ENCODE results near the gene STXBP1. TPM values are rescaled to one million over a fixed set of nuclear protein-coding genes. Genes with fewer than 3 reads are reported as not detected.

STXBP1 gene
- total and polyA plus RNA-seq, 2 donors (not counting 3 experiments of a cell fraction or from before 2014, with no cell fraction given): 18.8 to 51.3 TPM

DNA sequence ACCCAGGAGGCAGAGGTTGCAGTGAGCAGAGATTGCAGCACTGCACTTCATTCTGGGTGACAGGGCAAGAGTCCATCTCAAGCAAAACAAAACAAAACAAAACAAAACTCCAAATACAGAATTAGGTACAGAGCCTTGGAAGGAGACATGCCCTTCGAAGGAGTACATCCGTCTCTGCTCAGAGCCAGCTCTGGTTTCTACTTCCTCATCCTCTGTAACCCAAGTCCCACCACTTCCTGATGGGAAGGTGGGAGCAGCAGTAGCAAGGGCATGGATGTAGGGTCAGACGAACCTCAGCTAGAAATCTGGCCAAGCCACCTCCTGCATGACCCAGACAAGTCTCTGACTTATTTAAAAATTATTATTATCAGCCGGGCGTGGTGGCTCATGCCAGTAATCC, 16.5 kb upstream of the STXBP1 start:
- no peaks in the 10 kb centered on the region for H3K79me2 ChIP-seq (ENCODE audit: control insufficient read depth, insufficient read depth, low read length)
- no peak overlapping the region for H3K9ac ChIP-seq (replicated peaks; ENCODE audit: extremely low read depth, insufficient read depth, low read length)
- no peak overlapping the region for H3K4me3 ChIP-seq (replicated peaks in 1 of 3; ENCODE audit: insufficient read depth in 1 of 3, low read depth in 1 of 3, low read length in 3 of 3)
- FAIRE-seq (no peak), DNase-seq (ENCODE audit: low read depth, low spot score) (no peak)
- TF ChIP-seq MAX (IDR thresholded peaks at IDR 0.05; ENCODE audit: insufficient read depth, insufficient read length): no peak
- no peak for TF ChIP-seq CTCF (IDR thresholded peaks at IDR 0.05; ENCODE audit: extremely low read depth in 1 of 2, insufficient read depth in 1 of 2, low read depth in 1 of 2, low read length in 2 of 2)
- no peak for TF ChIP-seq JUN (IDR thresholded peaks at IDR 0.05; ENCODE audit: borderline replicate concordance, insufficient read depth, insufficient read length, low read depth)
- no peak for TF ChIP-seq MYC (IDR thresholded peaks at IDR 0.05; ENCODE audit: low read depth, low read length)
- CTCF ChIA-PET: no interaction called here
- no peaks in the 10 kb centered on the region for H3K27me3 ChIP-seq (ENCODE audit: control insufficient read depth in 2 of 2, insufficient read depth in 2 of 2, low read length in 2 of 2)
- no peak overlapping the region for H3K27ac ChIP-seq (ENCODE audit: insufficient read depth, low read depth, low read length)
- H3K9me3 ChIP-seq (replicated peaks; ENCODE audit: control insufficient read depth, insufficient read depth, low read length): no peaks in the 10 kb centered on the region
- no peak overlapping the region for H3K4me2 ChIP-seq (ENCODE audit: insufficient read depth, low read length)
- no peak overlapping the region for H2AFZ ChIP-seq (ENCODE audit: low read depth, low read length)
- no peaks in the 10 kb centered on the region for H4K20me1 ChIP-seq (replicated peaks; ENCODE audit: control insufficient read depth, extremely low read depth, insufficient read depth, low read length)
- H3K36me3 ChIP-seq (ENCODE audit: control insufficient read depth in 2 of 2, extremely low read depth in 1 of 2, insufficient read depth in 2 of 2, low read length in 2 of 2): no peaks in the 10 kb centered on the region
- H3K4me1 ChIP-seq (ENCODE audit: control insufficient read depth, extremely low read depth, insufficient read depth, low read length): no peaks in the 10 kb centered on the region
- POLR2A ChIA-PET: no interaction called here
- H3K9me1 ChIP-seq (replicated peaks; ENCODE audit: control insufficient read depth, extremely low read depth, insufficient read depth, low read length): no peaks in the 10 kb centered on the region
- no TSS peak for BruUV-seq (replicated peaks)
- intact Hi-C loops (cut with micrococcal nuclease) (no loop called here), dilution Hi-C loops (cut with MboI; ENCODE audit: extremely low pct_ligation_motif_present, low sequenced_read_pairs) (no loop called here)

DNA sequence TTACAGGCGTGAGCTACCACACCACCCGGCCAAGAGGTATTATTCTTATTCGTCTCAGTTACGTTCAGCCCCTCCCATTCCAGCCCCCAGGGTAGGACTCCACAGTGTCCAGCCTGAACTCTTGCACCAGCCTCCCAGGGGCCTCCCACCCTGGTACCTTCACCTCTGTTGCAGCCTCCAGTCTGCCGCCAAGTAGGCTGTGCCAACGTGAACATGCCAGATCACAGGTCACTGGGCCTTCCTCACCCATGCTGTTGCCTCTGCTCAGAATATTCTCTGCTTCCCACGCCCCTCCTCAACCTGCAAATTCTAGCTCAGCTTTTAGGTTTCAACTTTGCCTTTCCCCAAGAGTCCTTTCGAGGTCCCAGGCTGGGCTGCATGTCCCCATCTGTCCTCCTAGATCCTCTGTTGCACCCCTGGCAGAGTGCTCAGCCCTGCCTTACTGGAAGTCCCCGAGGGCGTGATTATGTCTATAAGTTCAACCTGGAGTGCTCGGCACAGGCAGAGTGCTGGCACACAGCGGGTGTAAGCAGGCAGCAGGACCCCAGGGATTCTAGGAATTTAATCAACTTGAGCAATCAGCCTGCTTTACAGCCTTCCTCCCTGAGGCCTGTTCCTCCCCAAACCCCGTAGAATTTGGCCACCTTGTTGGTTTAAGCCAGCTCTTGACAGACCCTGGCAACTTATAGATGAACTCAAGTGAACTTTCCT, 13.1 kb upstream of the STXBP1 start:
- no peaks in the 10 kb centered on the region for H3K36me3 ChIP-seq (ENCODE audit: control insufficient read depth in 2 of 2, extremely low read depth in 1 of 2, insufficient read depth in 2 of 2, low read length in 2 of 2)
- dilution Hi-C loops (cut with MboI; ENCODE audit: extremely low pct_ligation_motif_present, low sequenced_read_pairs) (no loop called here), intact Hi-C loops (cut with micrococcal nuclease) (no loop called here)
- H3K4me1 ChIP-seq (ENCODE audit: control insufficient read depth, extremely low read depth, insufficient read depth, low read length): no peaks in the 10 kb centered on the region
- TF ChIP-seq MAX (IDR thresholded peaks at IDR 0.05; ENCODE audit: insufficient read depth, insufficient read length): no peak
- no peak for TF ChIP-seq GATA2 (IDR thresholded peaks at IDR 0.05; ENCODE audit: insufficient read depth, insufficient read length, low read depth, low read length)
- no peak for TF ChIP-seq POLR2AphosphoS5 (IDR thresholded peaks at IDR 0.05; ENCODE audit: insufficient read depth, low read depth, low read length)
- TF ChIP-seq FOS (IDR thresholded peaks at IDR 0.05; ENCODE audit: borderline replicate concordance, insufficient read depth, low read length): no peak
- no peak for TF ChIP-seq POLR2A (IDR thresholded peaks at IDR 0.05; ENCODE audit: low read depth, low read length)
- no peak for TF ChIP-seq EZH2 (IDR thresholded peaks at IDR 0.05; ENCODE audit: borderline replicate concordance, low read depth, low read length, severe bottlenecking)
- TF ChIP-seq JUN (IDR thresholded peaks at IDR 0.05; ENCODE audit: borderline replicate concordance, insufficient read depth, insufficient read length, low read depth): no peak
- no peak for TF ChIP-seq MYC (IDR thresholded peaks at IDR 0.05; ENCODE audit: low read depth, low read length)
- no peak for TF ChIP-seq CTCF (IDR thresholded peaks at IDR 0.05; ENCODE audit: extremely low read depth in 1 of 2, insufficient read depth in 1 of 2, low read depth in 1 of 2, low read length in 2 of 2)
- BruUV-seq (replicated peaks): no TSS peak
- H3K27me3 ChIP-seq (ENCODE audit: control insufficient read depth in 2 of 2, insufficient read depth in 2 of 2, low read length in 2 of 2): no peaks in the 10 kb centered on the region
- H3K79me2 ChIP-seq (ENCODE audit: control insufficient read depth, insufficient read depth, low read length): no peaks in the 10 kb centered on the region
- no peak overlapping the region for H3K27ac ChIP-seq (ENCODE audit: insufficient read depth, low read depth, low read length)
- no peaks in the 10 kb centered on the region for H3K9me3 ChIP-seq (replicated peaks; ENCODE audit: control insufficient read depth, insufficient read depth, low read length)
- FAIRE-seq: no peak
- H3K9ac ChIP-seq (replicated peaks; ENCODE audit: extremely low read depth, insufficient read depth, low read length): no peak overlapping the region
- ChIA-PET POLR2A (no interaction called here), CTCF (interaction anchor here (0.6 to 2.1 kb wide), 3 partner anchors 9 to 136 kb away, joined by 3 to 5 read pairs (median 3); no protein-coding TSS in a partner anchor)
- H3K9me1 ChIP-seq (replicated peaks; ENCODE audit: control insufficient read depth, extremely low read depth, insufficient read depth, low read length): no peaks in the 10 kb centered on the region
- H3K4me3 ChIP-seq (replicated peaks in 1 of 3; ENCODE audit: insufficient read depth in 1 of 3, low read depth in 1 of 3, low read length in 3 of 3): no peak overlapping the region
- DNase-seq (ENCODE audit: low read depth, low spot score): no peak
- no peak overlapping the region for H3K4me2 ChIP-seq (ENCODE audit: insufficient read depth, low read length)
- no peak overlapping the region for H2AFZ ChIP-seq (ENCODE audit: low read depth, low read length)
- H4K20me1 ChIP-seq (replicated peaks; ENCODE audit: control insufficient read depth, extremely low read depth, insufficient read depth, low read length): no peaks in the 10 kb centered on the region

All from endothelial cell of umbilical vein (primary cell).